Heart right ventricle (tissue), 16 donors: ENCODE data around the gene FHIT. TPM values are rescaled to one million over a fixed set of nuclear protein-coding genes. Genes with fewer than 3 reads are reported as not detected.

Source experiments
- ATAC-seq, 8 donors: fragments of 200-7000 bp; cut with Tn5 transposase; one replicate each; pipeline ENCODE4 v1.9.1; 2020; ENCODE audit warnings: mild to moderate bottlenecking in 8 of 8, moderate library complexity in 8 of 8, moderate number of reproducible peaks in 1 of 8
- DNase-seq, 2 donors: peaks; one replicate each; pipeline ENCODE4 v3.0.0-alpha.2; 2020
- H3K27ac ChIP-seq, 10 donors: fragments of 200-600 bp; sonication (generic) in 2 of 10; one replicate each; pipeline versions ENCODE4 v1.5.0 to v1.8.0; 2020 to 2022; ENCODE audit warnings: mild to moderate bottlenecking in 3 of 10
- H3K27me3 ChIP-seq, 7 donors: fragments of 200-600 bp; one replicate each; pipeline ENCODE4 v1.8.0; 2021 to 2022; ENCODE audit warnings: mild to moderate bottlenecking in 2 of 7
- H3K36me3 ChIP-seq, 9 donors: fragments of 200-600 bp; sonication (generic) in 1 of 9; one replicate each; pipeline versions ENCODE4 v1.5.0 to v1.8.0; 2020 to 2022; ENCODE audit warnings: mild to moderate bottlenecking in 2 of 9
- H3K4me1 ChIP-seq, 9 donors: fragments of 200-600 bp; sonication (generic) in 1 of 9; one replicate each; pipeline versions ENCODE4 v1.5.0 to v1.8.0; 2020 to 2022; ENCODE audit warnings: mild to moderate bottlenecking in 4 of 9
- H3K4me3 ChIP-seq, 10 donors: fragments of 200-600 bp; sonication (generic) in 2 of 10; one replicate each; pipeline versions ENCODE4 v1.5.0 to v1.8.0; 2020 to 2022; ENCODE audit warnings: mild to moderate bottlenecking in 7 of 10, moderate library complexity in 2 of 10
- H3K9me3 ChIP-seq, 11 donors: fragments of 200-600 bp in 10 of 11; sonication (generic) in 2 of 11; one replicate each; pipeline versions ENCODE4 v1.5.0 to v1.8.0; 2013 to 2022; ENCODE audit warnings: mild to moderate bottlenecking in 2 of 11, control low read depth in 1 of 11, moderate library complexity in 1 of 11
- WGBS, 2 donors: extraction: QIAGEN DNeasy Blood & Tissue Kit; methylation state at CpG; one replicate each; pipeline ENCODE4 v1.1.7; 2013; ENCODE audit warnings: inconsistent platforms in 1 of 2; 5-methylcytosine and 5-hydroxymethylcytosine counted together
- intact Hi-C, 10 donors: fragments of 100-400 bp; cut with DNase I; formaldehyde crosslinking; loops; one replicate each; pipeline versions ENCODE4 v1.11.1 to v1.14.2; 2022
- polyA plus RNA-seq, 2 donors: library from polyadenylated mRNA; stranded (reverse); fragments of 200-250 nt; gene quantifications; one replicate each; pipeline ENCODE4 v1.2.3, GENCODE V29; 2013
- total RNA-seq, 10 donors: library from RNA; stranded (reverse); fragmentation: NEBNext Ultra II Directional in 3 of 10; extraction: Animal tissue kit (Norgen Biotek cat#: 25700) in 3 of 10; gene quantifications; one replicate each; pipeline versions ENCODE4 v1.2.1 to v1.2.4, GENCODE V29; 2021 to 2023
- TF ChIP-seq, protein P1 (sequence below), 9 donors: fragments of 200-600 bp; sonication (generic) in 2 of 9; IDR thresholded peaks; one replicate each; pipeline versions ENCODE4 v1.5.0 to v1.8.0; 2021 to 2022; ENCODE audit warnings: antibody characterized with exemption in 9 of 9, mild to moderate bottlenecking in 5 of 9, moderate library complexity in 1 of 9
- donor health status: Arrhythmogenic right ventricular cardiomyopathy.
- donor health status: ischemic (EF 13 %, LVEDD 7.1; RV severe dilation, severe dysfunction).
- donor health status: healthy with polysubstance abuse.
- donor health status: DM: no; HTN: yes; CAD: no.
- donor health status: DM: no; HTN: no; CAD: no.
- donor health status: ischemic (EF 25% LVEDD 6.9; RV normal size, moderate dysfunction).
- donor health status: ischemic (EF 25% LVEDD 5.7; RV mildly dilated, moderate dysfunction).
- donor health status: healthy.
- donor health status: DM: yes; HTN: yes; CAD: no.
- donor health status: Ischemic cardiomyopathy.
- donor health status: ischemic (EF 35%, LVEDD 5.7; RV mildly dilated, moderate dysfunction).
- donor health status: nonischemic (EF 11% LVEDD 7.7; RV severe dilation, severe dysfunction).
- donor health status: DM: yes; HTN: yes; CAD: no.
- donor health status: PGD.
- donor health status: ischemic (EF 29% LVEDD 5.4; RV normal size, mild dysfunction).
- donor health status: nonischemic (EF 23%, LVEDD 6.1; RV moderate dilation, normal function).

Gene FHIT
- total and polyA plus RNA-seq, 12 donors = 4.7 to 25.5 (median 18.3) TPM

DNA sequence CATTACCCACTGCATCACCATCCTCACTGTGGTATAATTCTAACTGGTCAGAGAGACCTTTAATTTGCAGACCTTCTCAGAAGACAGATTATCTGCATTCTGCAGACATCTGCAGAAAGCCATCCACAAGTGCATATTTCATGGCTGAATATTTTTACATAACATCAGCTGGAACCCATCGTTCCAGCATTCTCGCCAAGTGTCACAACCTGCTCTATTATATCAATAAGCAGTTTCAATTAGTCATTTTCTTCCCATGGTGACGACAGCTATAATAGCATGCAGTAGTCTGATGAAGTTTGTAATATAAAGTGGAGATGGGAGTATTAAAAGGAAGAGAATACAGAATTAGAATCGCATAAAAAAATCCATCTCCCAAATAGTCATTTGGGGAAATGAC is 334.7 kb downstream of the FHIT start:
- DNase-seq = no peak

DNA sequence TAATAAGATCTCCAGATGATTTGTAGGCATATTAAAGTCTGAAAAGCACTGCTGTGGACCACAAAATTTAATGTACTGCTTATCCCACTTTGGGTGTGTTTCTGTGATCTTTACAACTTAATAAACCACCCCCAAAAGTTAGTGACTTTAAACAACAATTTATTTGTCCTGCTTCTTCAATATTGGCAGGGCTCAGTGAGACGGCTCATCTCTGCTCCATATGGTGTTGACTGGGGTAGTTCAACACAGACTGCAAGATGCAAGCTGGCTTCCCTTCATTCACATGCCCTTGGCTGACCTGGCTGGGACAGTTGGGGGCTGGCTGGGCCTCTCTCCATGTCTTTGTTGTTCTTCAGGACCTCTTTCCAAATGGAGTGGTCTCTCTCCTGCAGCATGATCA is 337.8 kb downstream of the FHIT start:
- peaks cover 0 to 9% (median 0%) of the 10 kb centered on the region in 9 donors for H3K4me1 ChIP-seq
- H3K4me3 ChIP-seq = no peak overlapping the region
- no peaks in the 10 kb centered on the region for H3K36me3 ChIP-seq
- TF ChIP-seq, protein P1, sequence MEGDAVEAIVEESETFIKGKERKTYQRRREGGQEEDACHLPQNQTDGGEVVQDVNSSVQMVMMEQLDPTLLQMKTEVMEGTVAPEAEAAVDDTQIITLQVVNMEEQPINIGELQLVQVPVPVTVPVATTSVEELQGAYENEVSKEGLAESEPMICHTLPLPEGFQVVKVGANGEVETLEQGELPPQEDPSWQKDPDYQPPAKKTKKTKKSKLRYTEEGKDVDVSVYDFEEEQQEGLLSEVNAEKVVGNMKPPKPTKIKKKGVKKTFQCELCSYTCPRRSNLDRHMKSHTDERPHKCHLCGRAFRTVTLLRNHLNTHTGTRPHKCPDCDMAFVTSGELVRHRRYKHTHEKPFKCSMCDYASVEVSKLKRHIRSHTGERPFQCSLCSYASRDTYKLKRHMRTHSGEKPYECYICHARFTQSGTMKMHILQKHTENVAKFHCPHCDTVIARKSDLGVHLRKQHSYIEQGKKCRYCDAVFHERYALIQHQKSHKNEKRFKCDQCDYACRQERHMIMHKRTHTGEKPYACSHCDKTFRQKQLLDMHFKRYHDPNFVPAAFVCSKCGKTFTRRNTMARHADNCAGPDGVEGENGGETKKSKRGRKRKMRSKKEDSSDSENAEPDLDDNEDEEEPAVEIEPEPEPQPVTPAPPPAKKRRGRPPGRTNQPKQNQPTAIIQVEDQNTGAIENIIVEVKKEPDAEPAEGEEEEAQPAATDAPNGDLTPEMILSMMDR (IDR thresholded peaks at IDR 0.05) = no peak
- H3K9me3 ChIP-seq = peaks cover 0 to 9% (median 0%) of the 10 kb centered on the region in 11 donors
- 95 to 100% methylated on average over 1 of the region's 1 CpG for WGBS, 2 donors
- ATAC-seq (no peak), DNase-seq (no peak)
- no peaks in the 10 kb centered on the region for H3K27me3 ChIP-seq
- H3K27ac ChIP-seq = no peak overlapping the region
- intact Hi-C loops = no loop called here

More for the DNA sequence above, 334.7 kb downstream of the FHIT start:
- no peak overlapping the region for H3K27ac ChIP-seq
- peaks cover 0 to 9% (median 0%) of the 10 kb centered on the region in 9 donors for H3K4me1 ChIP-seq
- TF ChIP-seq, protein P1 (IDR thresholded peaks at IDR 0.05) = no peak
- intact Hi-C loops = no loop called here
- no peaks in the 10 kb centered on the region for H3K36me3 ChIP-seq
- 67 to 74% methylated on average over 4 of the region's 4 CpGs for whole genome bisulfite sequencing, 2 donors
- peaks cover 0 to 9% (median 0%) of the 10 kb centered on the region in 11 donors for H3K9me3 ChIP-seq
- no peaks in the 10 kb centered on the region for H3K27me3 ChIP-seq
- no peak for ATAC-seq
- H3K4me3 ChIP-seq = no peak overlapping the region

DNA sequence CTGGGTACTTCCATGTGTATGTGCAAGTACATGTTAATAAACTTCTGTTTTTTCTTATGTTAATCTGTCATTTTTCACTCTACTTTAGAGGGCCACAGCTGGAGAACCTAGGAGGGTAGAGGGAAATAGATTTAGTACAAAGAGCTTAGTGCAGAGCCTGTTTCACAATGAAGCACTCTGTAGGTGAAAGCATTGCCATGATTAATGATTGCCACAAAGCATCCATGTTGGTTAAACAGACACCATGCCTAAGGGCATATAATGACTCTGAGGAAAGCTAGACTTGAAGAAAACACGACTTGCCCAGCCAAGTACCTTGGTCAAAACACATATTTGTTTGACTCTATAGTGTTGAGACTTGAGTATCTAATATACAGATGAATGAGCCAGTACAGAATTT is 338.4 kb downstream of the FHIT start:
- no peaks in the 10 kb centered on the region for H3K27me3 ChIP-seq
- 71 to 72% methylated on average over 1 of the region's 1 CpG for WGBS, 2 donors
- H3K36me3 ChIP-seq = no peaks in the 10 kb centered on the region
- peaks cover 0 to 9% (median 0%) of the 10 kb centered on the region in 11 donors for H3K9me3 ChIP-seq
- no peak overlapping the region for H3K4me3 ChIP-seq
- DNase-seq (no peak), ATAC-seq (no peak)
- peaks cover 0 to 9% (median 0%) of the 10 kb centered on the region in 9 donors for H3K4me1 ChIP-seq
- H3K27ac ChIP-seq = no peak overlapping the region
- intact Hi-C loops = no loop called here
- TF ChIP-seq, protein P1 (IDR thresholded peaks at IDR 0.05) = no peak

DNA sequence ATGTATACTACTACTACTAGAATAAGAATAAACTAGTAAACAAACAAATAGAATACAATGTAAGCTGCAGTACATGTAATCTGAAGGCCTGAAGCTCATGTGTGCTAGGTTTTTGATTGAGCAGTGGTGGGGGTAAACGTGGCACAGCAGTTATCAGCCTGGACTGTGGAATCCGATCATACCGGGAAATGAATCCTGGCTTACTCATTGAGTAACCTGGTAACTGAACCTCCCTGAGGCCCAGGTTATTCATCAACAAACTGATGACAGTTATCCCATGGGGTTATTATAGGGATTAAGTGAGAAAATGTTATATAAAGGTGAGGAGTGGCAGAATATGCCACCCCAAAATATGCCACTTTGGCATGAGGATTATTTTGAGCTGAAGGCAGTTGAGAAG is 339.1 kb downstream of the FHIT start:
- Histone ChIP-seq H3K4me3 (no peak overlapping the region), H3K36me3 (no peaks in the 10 kb centered on the region), H3K27me3 (no peaks in the 10 kb centered on the region), H3K4me1 (peaks cover 0 to 7% (median 0%) of the 10 kb centered on the region in 9 donors), H3K9me3 (peaks cover 0 to 9% (median 0%) of the 10 kb centered on the region in 11 donors), H3K27ac (no peak overlapping the region)
- DNase-seq (no peak), ATAC-seq (no peak)
- 90 to 92% methylated on average over 3 of the region's 3 CpGs for WGBS, 2 donors
- TF ChIP-seq, protein P1 (IDR thresholded peaks at IDR 0.05) = no peak
- intact Hi-C loops = no loop called here
